Right renal pelvis (tissue), 4 donors: ENCODE data around the gene KLK3. TPM values are rescaled to one million over a fixed set of nuclear protein-coding genes. Genes with fewer than 3 reads are reported as not detected.
"Not testable (repeated sequence)": the region's sequence is repeated elsewhere in the genome, so short reads cannot be mapped to it uniquely, and the experiment has no call there.

Experiments used
- DNase-seq, 4 donors: peaks; one replicate each; pipeline ENCODE4 v3.0.0-alpha.2; 2013; ENCODE audit warnings: low read depth in 4 of 4, low spot score in 3 of 4, missing footprints in 1 of 4
- polyA plus RNA-seq, 4 donors: library from polyadenylated mRNA; unstranded; fragments of 120-200 nt; gene quantifications; one replicate each; pipeline ENCODE4 v1.2.1, GENCODE V29; 2013; ENCODE audit not compliant: insufficient read length in 4 of 4

Gene KLK3
- polyA plus RNA-seq, 4 donors: 0.28 to 0.55 (median 0.38) TPM

GRCh38 chr19:50859849-50860248, 5.1 kb downstream of the KLK3 start:
- no peak for DNase-seq

GRCh38 chr19:50861010-50861409, 6.3 kb downstream of the KLK3 start:
- DNase-seq: no peak

DNA sequence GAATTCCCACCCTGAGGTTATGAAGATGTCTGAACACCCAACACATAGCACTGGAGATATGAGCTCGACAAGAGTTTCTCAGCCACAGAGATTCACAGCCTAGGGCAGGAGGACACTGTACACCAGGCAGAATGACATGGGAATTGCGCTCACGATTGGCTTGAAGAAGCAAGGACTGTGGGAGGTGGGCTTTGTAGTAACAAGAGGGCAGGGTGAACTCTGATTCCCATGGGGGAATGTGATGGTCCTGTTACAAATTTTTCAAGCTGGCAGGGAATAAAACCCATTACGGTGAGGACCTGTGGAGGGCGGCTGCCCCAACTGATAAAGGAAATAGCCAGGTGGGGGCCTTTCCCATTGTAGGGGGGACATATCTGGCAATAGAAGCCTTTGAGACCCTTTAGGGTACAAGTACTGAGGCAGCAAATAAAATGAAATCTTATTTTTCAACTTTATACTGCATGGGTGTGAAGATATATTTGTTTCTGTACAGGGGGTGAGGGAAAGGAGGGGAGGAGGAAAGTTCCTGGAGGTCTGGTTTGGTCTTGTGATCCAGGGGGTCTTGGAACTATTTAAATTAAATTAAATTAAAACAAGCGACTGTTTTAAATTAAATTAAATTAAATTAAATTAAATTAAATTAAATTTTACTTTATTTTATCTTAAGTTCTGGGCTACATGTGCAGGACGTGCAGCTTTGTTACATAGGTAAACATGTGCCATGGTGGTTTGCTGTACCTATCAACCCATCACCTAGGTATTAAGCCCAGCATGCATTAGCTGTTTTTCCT, 7.0 kb downstream of the KLK3 start:
- DNase-seq: no peak

DNA sequence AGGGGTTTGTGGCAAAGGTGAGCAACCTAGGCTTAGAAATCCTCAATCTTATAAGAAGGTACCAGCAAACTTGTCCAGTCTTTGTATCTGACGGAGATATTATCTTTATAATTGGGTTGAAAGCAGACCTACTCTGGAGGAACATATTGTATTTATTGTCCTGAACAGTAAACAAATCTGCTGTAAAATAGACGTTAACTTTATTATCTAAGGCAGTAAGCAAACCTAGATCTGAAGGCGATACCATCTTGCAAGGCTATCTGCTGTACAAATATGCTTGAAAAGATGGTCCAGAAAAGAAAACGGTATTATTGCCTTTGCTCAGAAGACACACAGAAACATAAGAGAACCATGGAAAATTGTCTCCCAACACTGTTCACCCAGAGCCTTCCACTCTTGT, 14.8 kb downstream of the KLK3 start:
- no peak for DNase-seq

DNA sequence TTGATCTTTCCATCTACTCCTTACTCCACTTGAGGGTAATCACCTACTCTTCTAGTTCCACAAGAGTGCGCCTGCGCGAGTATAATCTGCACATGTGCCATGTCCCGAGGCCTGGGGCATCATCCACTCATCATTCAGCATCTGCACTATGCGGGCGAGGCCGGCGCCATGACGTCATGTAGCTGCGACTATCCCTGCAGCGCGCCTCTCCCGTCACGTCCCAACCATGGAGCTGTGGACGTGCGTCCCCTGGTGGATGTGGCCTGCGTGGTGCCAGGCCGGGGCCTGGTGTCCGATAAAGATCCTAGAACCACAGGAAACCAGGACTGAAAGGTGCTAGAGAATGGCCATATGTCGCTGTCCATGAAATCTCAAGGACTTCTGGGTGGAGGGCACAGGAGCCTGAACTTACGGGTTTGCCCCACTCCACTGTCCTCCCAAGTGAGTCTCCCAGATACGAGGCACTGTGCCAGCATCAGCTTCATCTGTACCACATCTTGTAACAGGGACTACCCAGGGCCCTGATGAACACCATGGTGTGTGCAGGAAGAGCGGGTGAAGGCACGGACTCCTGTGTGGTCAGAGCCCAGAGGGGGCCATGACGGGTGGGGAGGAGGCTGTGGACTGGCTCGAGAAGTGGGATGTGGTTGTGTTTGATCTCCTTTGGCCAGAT, 15.8 kb downstream of the KLK3 start:
- DNase-seq: no peak

DNA sequence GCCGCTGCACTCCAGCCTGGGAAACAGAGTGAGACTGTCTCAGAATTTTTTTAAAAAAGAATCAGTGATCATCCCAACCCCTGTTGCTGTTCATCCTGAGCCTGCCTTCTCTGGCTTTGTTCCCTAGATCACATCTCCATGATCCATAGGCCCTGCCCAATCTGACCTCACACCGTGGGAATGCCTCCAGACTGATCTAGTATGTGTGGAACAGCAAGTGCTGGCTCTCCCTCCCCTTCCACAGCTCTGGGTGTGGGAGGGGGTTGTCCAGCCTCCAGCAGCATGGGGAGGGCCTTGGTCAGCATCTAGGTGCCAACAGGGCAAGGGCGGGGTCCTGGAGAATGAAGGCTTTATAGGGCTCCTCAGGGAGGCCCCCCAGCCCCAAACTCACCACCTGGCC, 18.3 kb downstream of the KLK3 start, which contains the start of gene KLK2:
TSS of gene KLK2 (plus strand) at position 384 of the 400 bp plus-strand sequence. CDS start 35 bp downstream, outside the sequence.
- no peak for DNase-seq

DNA sequence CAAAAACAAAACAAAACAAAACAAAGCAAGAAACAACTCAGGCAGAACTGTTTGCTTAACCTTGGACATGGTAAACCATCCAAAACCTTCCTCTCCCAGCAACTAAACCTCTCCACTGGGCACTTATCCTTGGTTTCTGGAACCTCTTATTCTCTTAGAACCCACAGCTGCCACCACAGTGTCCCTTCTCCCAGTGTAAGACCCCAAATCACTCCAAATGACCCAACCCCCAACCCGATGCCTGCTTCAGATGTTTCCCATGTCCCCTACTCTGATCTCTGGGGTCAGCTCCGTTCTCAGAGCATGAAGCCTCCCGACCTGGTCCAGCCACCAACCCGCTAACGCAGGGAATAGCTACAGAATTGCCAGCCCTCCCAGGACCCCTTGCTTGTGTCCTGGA, 19.5 kb downstream of the KLK3 start:
- no peak for DNase-seq

DNA sequence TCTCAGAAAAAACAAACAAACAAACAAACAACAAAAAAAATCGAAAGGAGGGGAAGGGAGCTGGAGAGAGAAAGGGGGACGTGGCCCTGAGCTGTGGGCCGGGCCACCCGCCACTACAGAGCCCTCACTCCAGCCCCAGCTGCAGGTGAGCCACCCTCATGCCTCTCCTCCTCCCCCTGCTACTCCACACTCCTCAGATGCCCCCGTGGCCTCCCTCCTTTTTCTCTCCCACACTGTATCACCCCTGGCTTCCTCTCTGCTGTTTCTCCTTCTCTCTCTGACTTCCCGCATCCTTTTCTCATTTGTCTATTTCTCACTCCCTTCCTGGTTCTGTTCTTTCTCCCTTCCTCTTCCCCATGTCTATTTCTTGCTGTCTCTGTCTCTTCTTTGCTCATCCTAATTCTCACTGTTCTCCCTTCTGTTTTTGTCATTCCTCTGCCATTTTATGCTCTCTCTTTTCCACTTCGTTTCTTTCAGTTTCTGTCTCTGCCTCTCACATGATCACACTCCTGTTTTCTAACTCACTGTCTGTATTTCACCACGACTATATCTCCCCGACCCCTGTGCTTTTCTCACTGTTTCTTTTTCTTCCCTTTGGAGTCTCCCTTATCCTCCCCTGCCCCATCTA, 21.2 kb downstream of the KLK3 start:
- no peak for DNase-seq

- DNase-seq: no peak
Measured at GRCh38 chr19:50876456-50876855, 21.7 kb downstream of the KLK3 start.

GRCh38 chr19:50877338-50877737, 22.6 kb downstream of the KLK3 start:
- DNase-seq: no peak

DNA sequence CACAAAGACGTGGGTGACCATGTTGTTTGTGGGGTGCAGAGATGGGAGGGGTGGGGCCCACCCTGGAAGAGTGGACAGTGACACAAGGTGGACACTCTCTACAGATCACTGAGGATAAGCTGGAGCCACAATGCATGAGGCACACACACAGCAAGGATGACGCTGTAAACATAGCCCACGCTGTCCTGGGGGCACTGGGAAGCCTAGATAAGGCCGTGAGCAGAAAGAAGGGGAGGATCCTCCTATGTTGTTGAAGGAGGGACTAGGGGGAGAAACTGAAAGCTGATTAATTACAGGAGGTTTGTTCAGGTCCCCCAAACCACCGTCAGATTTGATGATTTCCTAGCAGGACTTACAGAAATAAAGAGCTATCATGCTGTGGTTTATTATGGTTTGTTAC, 24.1 kb downstream of the KLK3 start:
- DNase-seq: no peak

DNA sequence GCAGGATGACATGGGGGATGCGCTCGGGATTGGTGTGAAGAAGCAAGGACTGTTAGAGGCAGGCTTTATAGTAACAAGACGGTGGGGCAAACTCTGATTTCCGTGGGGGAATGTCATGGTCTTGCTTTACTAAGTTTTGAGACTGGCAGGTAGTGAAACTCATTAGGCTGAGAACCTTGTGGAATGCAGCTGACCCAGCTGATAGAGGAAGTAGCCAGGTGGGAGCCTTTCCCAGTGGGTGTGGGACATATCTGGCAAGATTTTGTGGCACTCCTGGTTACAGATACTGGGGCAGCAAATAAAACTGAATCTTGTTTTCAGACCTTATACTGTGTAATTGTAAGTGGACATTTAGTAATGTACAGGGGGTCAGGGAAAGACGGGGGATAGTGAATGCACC, 25.5 kb downstream of the KLK3 start:
- DNase-seq: no peak

- no peak for DNase-seq
Measured at GRCh38 chr19:50882188-50882587, 27.5 kb downstream of the KLK3 start.

DNA sequence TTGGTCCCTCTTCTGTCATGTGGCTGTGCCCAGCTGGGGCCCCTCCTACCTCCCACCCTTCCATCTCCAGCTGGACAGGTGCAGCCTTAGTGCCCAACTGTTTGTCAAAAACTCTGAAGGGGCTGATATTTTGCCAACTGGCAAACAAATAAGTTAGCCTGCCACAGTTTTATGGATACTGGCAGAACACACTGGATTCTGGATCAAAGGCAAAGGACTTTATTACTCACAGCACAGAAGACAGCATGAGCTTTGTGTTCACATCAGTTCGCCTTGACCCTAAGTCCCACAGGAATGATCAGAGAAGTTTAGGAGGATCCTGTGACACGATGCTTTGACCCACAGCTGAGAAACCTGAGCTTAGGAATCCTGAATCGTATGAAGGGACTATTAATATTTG, 34.9 kb downstream of the KLK3 start:
- DNase-seq: no peak

- DNase-seq: no peak
Measured at GRCh38 chr19:50890422-50891252, 35.9 kb downstream of the KLK3 start.

GRCh38 chr19:50891253-50891625, 36.5 kb downstream of the KLK3 start:
- no peak for DNase-seq

DNA sequence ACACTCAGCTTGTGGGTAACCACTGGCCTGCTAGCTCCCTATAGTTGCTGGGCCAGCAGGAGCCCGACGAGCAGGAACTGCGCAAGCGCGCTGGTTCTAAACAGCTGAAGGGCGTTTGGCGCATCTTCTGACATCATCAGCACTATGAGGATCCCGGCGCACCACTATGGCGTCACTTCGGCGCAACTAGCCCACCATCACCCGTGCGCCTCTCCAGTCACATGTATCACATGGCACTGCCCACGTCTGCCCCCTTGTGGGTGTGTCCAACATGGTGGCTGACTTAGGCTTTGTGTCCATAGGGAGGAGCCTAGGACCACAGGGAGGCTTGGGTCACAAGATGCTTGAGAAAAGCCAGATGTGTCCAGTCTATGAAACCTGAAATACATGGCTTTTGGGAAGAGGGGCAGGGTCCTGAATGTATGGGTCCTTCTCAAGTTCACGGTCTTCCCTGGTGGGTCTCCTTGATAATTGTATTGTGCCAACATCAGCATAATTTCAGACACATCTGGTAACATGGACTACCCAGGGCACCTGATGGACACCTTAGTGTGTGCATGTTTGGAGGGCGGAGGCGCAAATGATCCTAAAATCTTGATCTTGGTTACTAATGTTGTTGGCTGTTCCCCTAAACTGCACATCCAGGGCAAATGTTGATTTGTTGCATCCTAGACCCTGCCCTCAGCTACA, 38.5 kb downstream of the KLK3 start:
- no peak for DNase-seq

DNA sequence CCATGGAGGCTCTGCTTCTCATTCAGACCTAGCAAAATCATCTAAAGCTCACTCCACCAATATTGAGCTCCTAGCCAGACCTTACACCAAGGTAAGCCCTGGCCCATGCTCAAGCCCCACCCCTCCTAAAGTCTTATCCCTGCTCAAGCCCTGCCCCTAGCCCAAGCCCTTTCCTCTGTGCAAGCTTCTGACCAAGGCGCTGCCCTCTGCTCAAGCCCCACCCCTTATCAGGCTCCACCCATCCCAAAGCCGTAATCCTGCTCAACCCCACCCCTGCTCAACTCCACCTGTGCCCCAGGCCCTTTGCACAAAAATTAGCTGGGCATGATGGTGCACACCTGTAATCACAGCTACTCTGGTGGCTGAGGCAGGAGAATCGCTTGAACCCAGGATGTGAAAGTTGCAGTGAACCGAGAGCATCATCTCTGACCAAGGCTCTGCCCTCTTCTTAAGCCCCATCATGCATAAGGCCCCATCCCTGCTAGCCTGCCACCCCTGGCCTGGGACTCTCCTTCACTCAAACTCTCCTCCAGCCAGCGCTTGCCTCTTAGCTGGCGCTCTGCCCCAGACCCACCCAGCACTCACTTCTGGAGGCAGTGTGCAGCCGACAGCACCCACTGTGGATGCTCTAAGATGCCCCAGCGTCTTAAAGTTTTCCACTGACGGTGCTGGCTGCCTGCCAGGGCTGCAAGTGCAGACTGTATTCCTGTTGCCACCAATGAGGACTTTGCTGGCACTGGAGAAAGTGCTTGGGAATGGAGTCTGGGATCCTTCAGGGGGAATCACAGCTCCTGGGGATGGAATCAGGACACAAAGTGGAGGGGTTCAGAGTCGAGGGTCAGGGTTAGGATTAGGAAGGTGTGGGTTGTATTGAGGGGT, 40.0 kb downstream of the KLK3 start:
- no peak for DNase-seq

GRCh38 chr19:50896089-50896590, 41.4 kb downstream of the KLK3 start:
- DNase-seq: not testable (repeated sequence)
